Muscle of leg (tissue), 11 donors: ENCODE data around the gene KRTAP10-4. TPM values are rescaled to one million over a fixed set of nuclear protein-coding genes. Genes with fewer than 3 reads are reported as not detected.

Experiments used
- DNase-seq: peaks from one replicate; pipeline ENCODE4 v3.0.0; 2013
- H3K27ac ChIP-seq: one replicate; pipeline ENCODE4 v1.5.1; 2013; ENCODE audit warnings: mild to moderate bottlenecking, low read length, control low read depth
- H3K27me3 ChIP-seq: one replicate; pipeline ENCODE4 v1.6.1; 2013; ENCODE audit warnings: low read length; ENCODE audit not compliant: control insufficient read depth, insufficient read depth
- H3K36me3 ChIP-seq: one replicate; pipeline ENCODE4 v1.6.1; 2013; ENCODE audit warnings: low read length; ENCODE audit not compliant: control insufficient read depth, insufficient read depth
- H3K4me1 ChIP-seq: one replicate; pipeline ENCODE4 v1.6.1; 2013; ENCODE audit warnings: low read length; ENCODE audit not compliant: control insufficient read depth, insufficient read depth
- H3K4me3 ChIP-seq: one replicate; pipeline ENCODE4 v1.5.1; 2013; ENCODE audit warnings: low read length, control low read depth
- H3K9me3 ChIP-seq: replicated peaks from 2 replicates; pipeline ENCODE4 v1.6.1; 2013; ENCODE audit warnings: low read depth, low read length; ENCODE audit not compliant: control insufficient read depth
- WGBS: methylation state at CpG from one replicate; pipeline ENCODE4 v1.1.5; 2013; ENCODE audit warnings: missing lambda C conversion rate; ENCODE audit not compliant: insufficient coverage; 5-methylcytosine and 5-hydroxymethylcytosine counted together
- polyA plus RNA-seq, 8 donors: library from polyadenylated mRNA; unstranded; fragments of 120-200 nt; gene quantifications; one replicate each; pipeline versions ENCODE4 v1.2.1 to v1.2.3, GENCODE V29; 2013; ENCODE audit warnings: inconsistent platforms in 1 of 8, low replicate concordance in 1 of 8; ENCODE audit not compliant: insufficient read length in 8 of 8, insufficient read depth in 1 of 8
- total RNA-seq: library from RNA; stranded (reverse); fragments of 120-200 nt; gene quantifications from one replicate; pipeline ENCODE4 v1.2.4, GENCODE V29; 2013

Gene KRTAP10-4
- total and polyA plus RNA-seq, 9 donors = not detected

GRCh38 chr21:44571844-44572782 lies 1.4 kb upstream of the KRTAP10-4 start:
- Histone ChIP-seq H3K36me3 (no peaks in the 10 kb centered on the region), H3K9me3 (peaks cover 12% of the 10 kb centered on the region), H3K4me3 (no peak overlapping the region), H3K27ac (no peak overlapping the region), H3K27me3 (peaks cover 7% of the 10 kb centered on the region), H3K4me1 (peaks cover 11% of the 10 kb centered on the region)
- no peak for DNase-seq
- 90% methylated on average over 33 of the region's 40 CpGs for WGBS

- H3K4me3 ChIP-seq = no peak overlapping the region
- 80% methylated on average over 15 of the region's 15 CpGs for WGBS
- peaks cover 11% of the 10 kb centered on the region for H3K4me1 ChIP-seq
- H3K27me3 ChIP-seq = peaks cover 7% of the 10 kb centered on the region
- no peak for DNase-seq
- H3K9me3 ChIP-seq = peaks cover 16% of the 10 kb centered on the region
- H3K36me3 ChIP-seq = no peaks in the 10 kb centered on the region
- H3K27ac ChIP-seq = no peak overlapping the region
Measured at GRCh38 chr21:44572959-44573583, 458 bp upstream of the KRTAP10-4 start.

- WGBS = 23% methylated on average over 17 of the region's 21 CpGs
- Histone ChIP-seq H3K9me3 (peaks cover 16% of the 10 kb centered on the region), H3K4me1 (no peaks in the 10 kb centered on the region), H3K27me3 (peaks cover 7% of the 10 kb centered on the region), H3K36me3 (no peaks in the 10 kb centered on the region), H3K4me3 (no peak overlapping the region), H3K27ac (no peak overlapping the region)
- no peak for DNase-seq
Measured at GRCh38 chr21:44574457-44575306, 1.2 kb downstream of the KRTAP10-4 start.

- no peaks in the 10 kb centered on the region for H3K4me1 ChIP-seq
- H3K27me3 ChIP-seq = peaks cover 8% of the 10 kb centered on the region
- H3K4me3 ChIP-seq = no peak overlapping the region
- H3K9me3 ChIP-seq = peaks cover 17% of the 10 kb centered on the region
- WGBS = 82% methylated on average over 14 of the region's 20 CpGs
- no peaks in the 10 kb centered on the region for H3K36me3 ChIP-seq
- H3K27ac ChIP-seq = no peak overlapping the region
- no peak for DNase-seq
Measured at GRCh38 chr21:44575307-44576024, 1.9 kb downstream of the KRTAP10-4 start.

- peaks cover 9% of the 10 kb centered on the region for H3K27me3 ChIP-seq
- H3K4me3 ChIP-seq = no peak overlapping the region
- H3K36me3 ChIP-seq = no peaks in the 10 kb centered on the region
- H3K4me1 ChIP-seq = no peaks in the 10 kb centered on the region
- peaks cover 21% of the 10 kb centered on the region for H3K9me3 ChIP-seq
- no peak for DNase-seq
- WGBS = 89% methylated on average over 4 of the region's 10 CpGs
- H3K27ac ChIP-seq = no peak overlapping the region
Measured at GRCh38 chr21:44576025-44576420, 2.5 kb downstream of the KRTAP10-4 start.

DNA sequence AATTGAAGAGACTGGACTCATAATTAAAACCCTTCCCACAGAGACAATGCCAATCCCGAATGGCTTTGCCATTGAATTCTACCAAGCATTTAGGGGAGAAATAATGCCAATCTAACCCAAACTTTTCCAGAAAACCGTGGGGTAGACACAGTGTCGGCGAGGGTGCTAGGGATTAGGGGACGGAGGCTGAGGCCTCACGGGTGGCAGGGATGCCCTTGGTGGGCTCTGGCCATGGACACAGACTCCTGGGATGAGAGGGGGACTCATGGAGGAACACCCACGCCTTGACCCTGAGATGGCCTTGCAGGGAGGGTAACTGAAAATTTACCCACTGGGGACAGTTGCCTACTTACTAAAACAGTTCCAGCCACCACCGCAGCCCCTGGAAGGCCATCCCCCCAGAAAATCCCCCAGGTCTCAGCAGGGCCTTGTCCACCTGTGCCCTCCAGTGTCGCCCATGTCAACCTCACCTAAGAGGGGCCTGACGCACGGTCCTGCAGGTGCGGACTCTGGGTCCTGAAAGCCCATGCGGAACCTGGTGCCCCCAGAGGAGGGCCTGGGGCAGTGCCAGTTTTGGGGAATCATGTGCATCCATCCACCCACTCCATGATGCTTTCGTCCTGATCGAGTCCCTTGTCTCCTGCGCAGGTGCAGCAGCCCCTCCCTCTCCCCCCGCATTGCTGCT lies 5.0 kb downstream of the KRTAP10-4 start:
- WGBS = 91% methylated on average over 8 of the region's 17 CpGs
- peaks cover 25% of the 10 kb centered on the region for H3K9me3 ChIP-seq
- no peaks in the 10 kb centered on the region for H3K36me3 ChIP-seq
- no peak overlapping the region for H3K27ac ChIP-seq
- peaks cover 10% of the 10 kb centered on the region for H3K27me3 ChIP-seq
- DNase-seq = no peak
- H3K4me1 ChIP-seq = no peaks in the 10 kb centered on the region
- no peak overlapping the region for H3K4me3 ChIP-seq

- DNase-seq = no peak
- H3K36me3 ChIP-seq = no peaks in the 10 kb centered on the region
- H3K4me1 ChIP-seq = no peaks in the 10 kb centered on the region
- no peak overlapping the region for H3K4me3 ChIP-seq
- H3K9me3 ChIP-seq = peaks cover 25% of the 10 kb centered on the region
- no peak overlapping the region for H3K27ac ChIP-seq
- H3K27me3 ChIP-seq = peaks cover 10% of the 10 kb centered on the region
- WGBS = 54% methylated on average over 11 of the region's 22 CpGs
Measured at GRCh38 chr21:44579056-44579832, 5.7 kb downstream of the KRTAP10-4 start.

DNA sequence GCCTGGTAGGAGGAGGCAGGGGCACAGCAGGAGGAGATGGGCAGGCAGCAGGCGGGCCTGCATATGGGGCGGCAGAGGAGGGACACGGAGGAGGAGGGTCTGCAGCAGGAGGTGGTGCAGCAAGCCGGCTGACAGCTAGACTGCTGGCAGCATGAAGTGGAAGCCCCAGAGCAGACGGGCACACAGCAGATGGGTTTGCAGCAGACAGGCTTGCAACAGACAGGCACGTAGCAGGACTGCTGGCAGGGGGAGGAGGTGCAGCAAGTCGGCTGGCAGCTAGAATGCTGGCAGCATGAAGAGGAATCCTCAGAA lies 6.3 kb downstream of the KRTAP10-4 start:
- Histone ChIP-seq H3K27ac (no peak overlapping the region), H3K36me3 (no peaks in the 10 kb centered on the region), H3K4me1 (no peaks in the 10 kb centered on the region), H3K4me3 (no peak overlapping the region), H3K9me3 (peaks cover 25% of the 10 kb centered on the region), H3K27me3 (peaks cover 10% of the 10 kb centered on the region)
- 73% methylated on average over 7 of the region's 7 CpGs for WGBS
- no peak for DNase-seq
